Ovary (tissue), 3 donors: ENCODE results near the gene ATF7IP2.
"Not testable (repeated sequence)": the region's sequence is repeated elsewhere in the genome, so short reads cannot be mapped to it uniquely, and the experiment has no call there.

Experiments used
- EP300 ChIP-seq: sonication (generic); formaldehyde crosslinking; IDR thresholded peaks from one replicate; pipeline ENCODE4 v1.6.1; 2017; ENCODE audit warnings: antibody characterized with exemption
- POLR2A ChIP-seq: fragments of 450-650 bp; IDR thresholded peaks from one replicate; pipeline ENCODE4 v1.6.1; 2017; ENCODE audit warnings: antibody characterized with exemption, mild to moderate bottlenecking, moderate library complexity
- TF ChIP-seq, protein P1 (sequence below), 3 donors: fragments of 450-650 bp in 2 of 3; fragments of 200-600 bp in 1 of 3; IDR thresholded peaks; one replicate each; pipeline versions ENCODE4 v1.5.1 to v1.8.0; 2016 to 2022; ENCODE audit warnings: antibody characterized with exemption in 3 of 3, mild to moderate bottlenecking in 1 of 3
- donor health status: DM: no; HTN: no; CAD: no.

DNA sequence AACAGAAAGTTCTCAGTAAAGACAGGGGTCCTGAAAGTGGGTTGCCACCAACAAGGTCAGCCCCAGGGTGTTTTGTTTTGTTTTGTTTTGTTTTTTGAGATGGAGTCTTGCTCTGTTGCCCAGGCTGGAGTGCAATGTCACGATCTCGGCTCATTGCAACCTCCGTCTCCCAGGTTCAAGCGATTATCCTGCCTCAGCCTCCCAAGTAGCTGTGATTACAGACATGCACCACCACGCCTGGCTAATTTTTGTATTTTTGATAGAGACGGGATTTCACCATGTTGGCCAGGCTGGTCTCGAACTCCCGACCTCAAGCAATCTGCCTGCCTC, 24.1 kb upstream of the ATF7IP2 start:
- TF ChIP-seq, protein P1, sequence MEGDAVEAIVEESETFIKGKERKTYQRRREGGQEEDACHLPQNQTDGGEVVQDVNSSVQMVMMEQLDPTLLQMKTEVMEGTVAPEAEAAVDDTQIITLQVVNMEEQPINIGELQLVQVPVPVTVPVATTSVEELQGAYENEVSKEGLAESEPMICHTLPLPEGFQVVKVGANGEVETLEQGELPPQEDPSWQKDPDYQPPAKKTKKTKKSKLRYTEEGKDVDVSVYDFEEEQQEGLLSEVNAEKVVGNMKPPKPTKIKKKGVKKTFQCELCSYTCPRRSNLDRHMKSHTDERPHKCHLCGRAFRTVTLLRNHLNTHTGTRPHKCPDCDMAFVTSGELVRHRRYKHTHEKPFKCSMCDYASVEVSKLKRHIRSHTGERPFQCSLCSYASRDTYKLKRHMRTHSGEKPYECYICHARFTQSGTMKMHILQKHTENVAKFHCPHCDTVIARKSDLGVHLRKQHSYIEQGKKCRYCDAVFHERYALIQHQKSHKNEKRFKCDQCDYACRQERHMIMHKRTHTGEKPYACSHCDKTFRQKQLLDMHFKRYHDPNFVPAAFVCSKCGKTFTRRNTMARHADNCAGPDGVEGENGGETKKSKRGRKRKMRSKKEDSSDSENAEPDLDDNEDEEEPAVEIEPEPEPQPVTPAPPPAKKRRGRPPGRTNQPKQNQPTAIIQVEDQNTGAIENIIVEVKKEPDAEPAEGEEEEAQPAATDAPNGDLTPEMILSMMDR (IDR thresholded peaks at IDR 0.05) = not testable (repeated sequence)
- TF ChIP-seq EP300, POLR2A: not testable (repeated sequence)
